Motor neuron (in vitro differentiated cells): ENCODE results near the gene AHNAK. TPM values are rescaled to one million over a fixed set of nuclear protein-coding genes. Genes with fewer than 3 reads are reported as not detected.
"Not testable (repeated sequence)": the region's sequence is repeated elsewhere in the genome, so short reads cannot be mapped to it uniquely, and the experiment has no call there.

Experiments used
- ATAC-seq, 8 experiments: fragments of 200-7000 bp; cut with Tn5 transposase; replicated peaks in 6 of 8; 2 replicates each; pipeline ENCODE4 v1.8.0; 2021; ENCODE audit warnings: mild to moderate bottlenecking in 8 of 8, moderate library complexity in 8 of 8
- H3K27ac ChIP-seq, 2 donors: fragments of 250-450 bp; sonication (Bioruptor Pico); 2 replicates each; pipeline ENCODE4 v1.9.0; 2021; ENCODE audit warnings: antibody characterized with exemption in 2 of 2, mild to moderate bottlenecking in 2 of 2, moderate library complexity in 1 of 2
- H3K4me1 ChIP-seq, 2 donors: fragments of 250-450 bp; sonication (Bioruptor Pico); replicated peaks in 1 of 2; 2 replicates each; pipeline ENCODE4 v1.6.1; 2021; ENCODE audit warnings: antibody characterized with exemption in 2 of 2, mild to moderate bottlenecking in 2 of 2, moderate library complexity in 1 of 2
- H3K4me3 ChIP-seq, 5 donors: fragments of 250-450 bp; sonication (Bioruptor Pico); 2 replicates each; pipeline ENCODE4 v1.9.0; 2021; ENCODE audit warnings: antibody characterized with exemption in 5 of 5, mild to moderate bottlenecking in 5 of 5, moderate library complexity in 4 of 5
- WGBS, 10 experiments: fragments of 450-650 bp; shearing (Covaris generic); methylation state at CpG; one replicate each; pipeline ENCODE4 v1.0.0; 2022; 5-methylcytosine and 5-hydroxymethylcytosine counted together
- in situ Hi-C, 9 experiments: fragments of 400-800 bp; cut with MboI; loops; one replicate each; pipeline ENCODE4 v1.15.0; 2021; ENCODE audit warnings: low sequenced_read_pairs in 9 of 9, low pct_unique_long_range_greater_than_20kb in 2 of 9; ENCODE audit not compliant: unreplicated experiment in 9 of 9
- total RNA-seq, 8 experiments: library from RNA; unstranded; fragments of 300-600 nt; gene quantifications; 2 replicates each; pipeline versions ENCODE4 v1.2.3 to v1.2.4, GENCODE V29; 2022

The AHNAK gene, protein sequence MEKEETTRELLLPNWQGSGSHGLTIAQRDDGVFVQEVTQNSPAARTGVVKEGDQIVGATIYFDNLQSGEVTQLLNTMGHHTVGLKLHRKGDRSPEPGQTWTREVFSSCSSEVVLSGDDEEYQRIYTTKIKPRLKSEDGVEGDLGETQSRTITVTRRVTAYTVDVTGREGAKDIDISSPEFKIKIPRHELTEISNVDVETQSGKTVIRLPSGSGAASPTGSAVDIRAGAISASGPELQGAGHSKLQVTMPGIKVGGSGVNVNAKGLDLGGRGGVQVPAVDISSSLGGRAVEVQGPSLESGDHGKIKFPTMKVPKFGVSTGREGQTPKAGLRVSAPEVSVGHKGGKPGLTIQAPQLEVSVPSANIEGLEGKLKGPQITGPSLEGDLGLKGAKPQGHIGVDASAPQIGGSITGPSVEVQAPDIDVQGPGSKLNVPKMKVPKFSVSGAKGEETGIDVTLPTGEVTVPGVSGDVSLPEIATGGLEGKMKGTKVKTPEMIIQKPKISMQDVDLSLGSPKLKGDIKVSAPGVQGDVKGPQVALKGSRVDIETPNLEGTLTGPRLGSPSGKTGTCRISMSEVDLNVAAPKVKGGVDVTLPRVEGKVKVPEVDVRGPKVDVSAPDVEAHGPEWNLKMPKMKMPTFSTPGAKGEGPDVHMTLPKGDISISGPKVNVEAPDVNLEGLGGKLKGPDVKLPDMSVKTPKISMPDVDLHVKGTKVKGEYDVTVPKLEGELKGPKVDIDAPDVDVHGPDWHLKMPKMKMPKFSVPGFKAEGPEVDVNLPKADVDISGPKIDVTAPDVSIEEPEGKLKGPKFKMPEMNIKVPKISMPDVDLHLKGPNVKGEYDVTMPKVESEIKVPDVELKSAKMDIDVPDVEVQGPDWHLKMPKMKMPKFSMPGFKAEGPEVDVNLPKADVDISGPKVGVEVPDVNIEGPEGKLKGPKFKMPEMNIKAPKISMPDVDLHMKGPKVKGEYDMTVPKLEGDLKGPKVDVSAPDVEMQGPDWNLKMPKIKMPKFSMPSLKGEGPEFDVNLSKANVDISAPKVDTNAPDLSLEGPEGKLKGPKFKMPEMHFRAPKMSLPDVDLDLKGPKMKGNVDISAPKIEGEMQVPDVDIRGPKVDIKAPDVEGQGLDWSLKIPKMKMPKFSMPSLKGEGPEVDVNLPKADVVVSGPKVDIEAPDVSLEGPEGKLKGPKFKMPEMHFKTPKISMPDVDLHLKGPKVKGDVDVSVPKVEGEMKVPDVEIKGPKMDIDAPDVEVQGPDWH (N-terminal part only)
- 10 to 100 TPM in 4 of 8 experiments, 1 to 10 TPM in 4; 1.2 to 93.7 (median 13.5) TPM for total RNA-seq

DNA sequence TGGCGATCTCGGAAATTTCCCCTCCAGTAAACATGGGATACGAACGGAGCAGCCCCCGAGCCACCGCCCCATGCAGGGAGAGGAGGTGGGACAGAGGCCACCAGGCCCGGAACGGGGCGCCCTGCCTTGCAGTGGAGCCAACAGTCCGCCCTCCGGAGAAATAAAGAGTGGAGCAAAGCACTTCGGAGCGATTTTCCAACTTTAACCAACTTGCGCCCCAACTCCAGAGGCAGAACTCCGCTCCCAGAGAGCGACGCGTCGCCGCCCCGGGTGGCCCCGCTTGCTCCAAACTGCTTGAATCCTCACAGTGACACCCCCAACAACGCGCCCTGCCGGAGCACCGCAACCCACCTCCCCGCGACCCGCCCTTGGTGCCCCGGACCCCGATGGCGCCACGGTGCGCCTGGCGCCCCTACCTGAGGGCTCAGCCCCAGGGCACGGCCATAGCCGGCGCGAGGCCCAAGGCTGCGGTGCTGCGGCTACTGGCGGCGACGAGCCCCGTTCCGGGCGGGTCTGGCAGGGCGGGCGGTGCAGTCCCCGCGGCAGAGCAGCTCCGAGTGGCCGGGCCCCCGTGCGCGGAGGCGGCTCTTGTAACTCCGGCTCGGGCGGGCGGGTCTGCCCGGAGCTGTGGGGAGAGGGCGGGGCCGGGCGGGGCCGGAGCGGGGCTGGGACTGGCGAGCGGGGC, at the start of gene AHNAK:
Gene AHNAK, minus strand, starts transcription at position 563 of the 685 bp plus-strand sequence. CDS start 10,708 bp downstream, outside the sequence.
- Histone ChIP-seq H3K4me1 (peaks cover 13 to 36% of the 10 kb centered on the region in 2 donors), H3K27ac (no peak within 1 kb of the TSS), H3K4me3 (peak within 1 kb of the TSS; percentile 19 to 57 (median 40))
- in situ Hi-C loops = loop anchor here in 1 of 9 experiments (25.0 kb wide), 1 partner anchor 109 kb away; no protein-coding TSS in a partner anchor
- ATAC-seq = peak; percentile 22 to 58 (median 47)
- WGBS, 10 experiments = 3% methylated on average over 6 of the region's 69 CpGs; no CpG with 5 or more reads in 9 of the 10 experiments

DNA sequence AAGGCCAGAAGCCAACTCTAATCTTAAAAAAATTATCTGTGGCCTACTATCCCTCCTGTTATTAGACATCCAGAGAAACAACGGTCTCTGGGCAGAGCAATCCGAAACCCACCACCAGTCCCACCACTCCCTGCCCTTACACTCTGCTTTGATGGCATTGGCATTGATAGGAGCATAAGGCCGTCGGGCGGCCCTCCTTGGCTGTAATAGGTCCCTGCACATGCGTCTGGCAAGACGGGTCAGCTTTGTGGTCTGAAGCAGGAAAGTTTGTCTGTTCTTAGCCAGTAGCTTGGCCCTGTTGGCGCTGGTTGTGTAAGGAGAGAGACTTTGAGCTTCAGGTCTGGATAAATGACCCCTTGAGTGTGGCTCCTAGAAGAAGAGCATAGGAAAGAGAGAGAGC, 48.5 kb upstream of the AHNAK start:
- ATAC-seq = no peak
- Histone ChIP-seq H3K27ac (no peak overlapping the region), H3K4me3 (no peak overlapping the region), H3K4me1 (peaks cover 25 to 34% of the 10 kb centered on the region in 2 donors)
- in situ Hi-C loops = loop anchor here in 1 of 9 experiments (25.0 kb wide), 1 partner anchor 208 kb away; no protein-coding TSS in a partner anchor
- 80 to 100% (median 100%) methylated on average over 1 to 5 of the region's 8 CpGs; no CpG with 5 or more reads in 4 of the 10 experiments for WGBS, 10 experiments

DNA sequence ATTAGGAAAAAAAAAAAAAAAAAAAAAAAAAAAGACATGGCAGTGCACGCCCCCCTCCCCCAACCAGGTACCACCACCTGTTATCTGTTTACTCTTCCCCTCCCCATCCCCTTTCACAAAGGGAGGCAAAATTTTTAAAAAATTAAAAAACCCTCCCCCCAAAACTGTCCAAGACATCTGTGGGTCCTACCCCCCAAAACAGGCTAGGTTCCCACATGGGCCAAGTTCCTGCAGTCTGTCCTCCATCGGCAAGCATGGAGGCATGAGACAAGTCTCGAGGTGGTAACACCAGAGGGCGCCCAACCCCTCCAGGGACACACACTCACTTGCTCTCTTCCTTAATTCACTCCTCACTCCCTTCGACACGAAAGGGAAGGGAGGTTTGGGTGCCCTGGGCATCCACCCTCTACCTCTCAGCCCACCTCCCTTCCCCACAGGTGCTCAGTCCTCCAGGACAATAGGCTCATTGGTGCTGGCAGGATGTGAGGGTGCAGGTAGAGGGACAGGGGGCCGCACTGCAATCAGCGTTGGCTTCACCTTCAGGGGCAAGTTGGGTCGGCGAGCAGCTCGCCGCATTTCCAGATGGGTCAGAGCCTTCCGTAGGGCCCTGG, 46.9 kb upstream of the AHNAK start:
- ATAC-seq = peak in 1 of 8 experiments; percentile 12
- WGBS, 10 experiments = 0 to 83% (median 73%) methylated on average over 2 to 5 of the region's 13 CpGs; no CpG with 5 or more reads in 6 of the 10 experiments
- H3K4me1 ChIP-seq = peaks cover 16 to 24% of the 10 kb centered on the region in 2 donors
- H3K4me3 ChIP-seq = no peak overlapping the region
- peak overlapping the region in 1 of 2 donors; percentile 11 for H3K27ac ChIP-seq
- in situ Hi-C loops = loop anchor here in 1 of 9 experiments (25.0 kb wide), 1 partner anchor 206 kb away; no protein-coding TSS in a partner anchor

DNA sequence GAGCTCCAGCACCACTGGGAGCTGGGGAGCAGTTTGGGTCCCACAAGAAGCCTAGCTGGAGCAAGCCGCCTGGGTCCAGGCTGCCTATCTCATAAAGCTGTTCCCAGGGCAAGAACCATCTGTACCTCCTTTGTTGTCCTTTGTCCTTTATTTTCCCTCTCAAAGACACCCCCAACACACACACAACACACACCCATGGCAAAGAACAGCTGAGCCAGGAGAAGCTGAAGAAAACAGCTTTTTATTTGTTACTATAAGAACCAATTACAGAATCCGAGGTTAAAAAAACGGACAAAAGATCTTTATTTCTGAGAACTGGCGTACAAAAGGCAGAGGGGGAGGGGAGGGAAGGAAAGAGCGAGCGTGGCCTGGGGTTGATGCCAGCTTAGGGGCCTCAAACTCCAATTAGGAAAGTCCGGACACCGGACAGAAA, 46.4 kb upstream of the AHNAK start:
- in situ Hi-C loops = loop anchor here in 1 of 9 experiments (25.0 kb wide), 1 partner anchor 206 kb away; no protein-coding TSS in a partner anchor
- ATAC-seq = no peak
- Histone ChIP-seq H3K4me1 (peaks cover 16 to 23% of the 10 kb centered on the region in 2 donors), H3K4me3 (no peak overlapping the region), H3K27ac (peak overlapping the region; percentile 91 to 93)
- 30 to 100% (median 86%) methylated on average over 2 to 5 of the region's 8 CpGs; no CpG with 5 or more reads in 5 of the 10 experiments for WGBS, 10 experiments

DNA sequence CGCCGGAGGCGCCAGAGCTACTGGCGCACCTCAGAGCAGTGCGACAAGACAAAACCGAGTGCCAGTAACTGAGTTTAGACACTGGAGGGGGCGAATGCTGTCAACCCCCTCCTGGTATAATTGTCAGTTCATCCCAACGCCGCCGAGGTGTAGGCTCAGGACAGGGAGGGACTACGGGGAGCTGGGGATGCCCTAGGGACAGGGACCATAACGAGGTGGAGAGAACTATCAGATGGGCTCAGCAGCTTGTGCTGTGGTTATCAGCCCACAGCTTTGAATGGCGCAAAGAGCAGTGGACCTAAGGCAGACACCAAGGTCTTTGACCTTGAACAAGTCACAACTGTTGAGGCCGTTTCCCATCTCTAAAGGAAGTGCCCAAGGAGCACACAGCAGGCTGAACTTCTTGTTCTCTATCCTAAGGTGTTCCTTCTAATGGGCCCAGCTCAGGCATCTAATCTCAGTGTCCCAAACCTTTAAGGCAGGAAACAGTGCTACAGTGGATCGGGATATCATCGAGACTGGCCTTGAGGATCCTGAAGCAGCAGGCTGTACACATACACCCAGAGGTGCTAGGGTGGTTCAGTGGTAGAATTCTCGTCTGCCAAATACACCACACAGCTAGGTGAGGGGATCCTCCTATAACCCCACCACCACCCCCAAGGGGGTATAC, 45.7 kb upstream of the AHNAK start:
- no peak for ATAC-seq
- peak overlapping the region; percentile 40 to 87 (median 80) for H3K4me3 ChIP-seq
- H3K27ac ChIP-seq = peak overlapping the region; percentile 91 to 93
- peaks cover 16 to 23% of the 10 kb centered on the region in 2 donors for H3K4me1 ChIP-seq
- in situ Hi-C loops = loop anchor here in 1 of 9 experiments (25.0 kb wide), 1 partner anchor 205 kb away; no protein-coding TSS in a partner anchor
- WGBS, 10 experiments = 0 to 43% (median 12%) methylated on average over 1 to 10 of the region's 17 CpGs; no CpG with 5 or more reads in 2 of the 10 experiments

DNA sequence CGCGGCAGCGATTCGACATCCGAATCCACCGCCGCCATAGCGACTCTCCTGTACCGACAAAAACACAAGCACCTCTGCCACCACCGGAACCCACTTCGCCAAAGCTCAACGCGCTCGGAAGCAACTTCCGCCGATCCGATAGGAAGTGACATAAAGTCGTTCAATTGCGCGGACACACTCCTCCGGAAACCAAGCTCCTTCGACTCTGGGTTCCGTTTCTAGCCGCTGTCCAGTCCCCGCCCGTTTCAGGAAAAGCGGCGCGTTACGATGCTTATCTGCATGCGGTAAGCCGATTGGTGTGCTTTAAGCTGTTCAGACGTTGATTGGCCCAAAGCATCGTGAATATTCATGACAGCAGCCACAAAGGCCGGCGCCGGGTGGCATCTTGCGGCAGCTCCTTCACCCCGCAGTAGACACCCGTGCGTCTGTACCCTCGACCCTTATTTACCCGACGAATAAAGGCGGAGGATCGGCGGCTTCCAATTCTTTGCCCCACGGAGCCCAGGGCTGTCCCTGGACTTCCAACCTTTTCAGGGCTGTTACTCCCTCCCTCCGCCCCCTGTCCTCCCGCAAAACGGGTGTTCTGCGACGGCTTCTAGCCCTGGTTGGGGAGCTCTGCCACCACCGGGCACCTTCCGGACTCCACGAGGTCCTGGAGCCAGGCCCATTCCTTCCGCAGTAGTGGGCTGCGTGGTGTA, 45.0 kb upstream of the AHNAK start, which contains the start of gene TUT1:
Gene TUT1, minus strand, starts transcription at position 76 of the 698 bp plus-strand sequence. Its CDS starts 38 bp downstream, at position 38.
- WGBS, 10 experiments = 0 to 7% (median 0%) methylated on average over 3 to 18 of the region's 58 CpGs; no CpG with 5 or more reads in 3 of the 10 experiments
- peaks cover 16 to 23% of the 10 kb centered on the region in 2 donors for H3K4me1 ChIP-seq
- peak within 1 kb of the TSS; percentile 93 to 95 for H3K27ac ChIP-seq
- ATAC-seq = peak; percentile 87 to 93 (median 92)
- peak within 1 kb of the TSS; percentile 60 to 87 (median 80) for H3K4me3 ChIP-seq
- in situ Hi-C loops = loop anchor here in 1 of 9 experiments (25.0 kb wide), 1 partner anchor 204 kb away; no protein-coding TSS in a partner anchor

DNA sequence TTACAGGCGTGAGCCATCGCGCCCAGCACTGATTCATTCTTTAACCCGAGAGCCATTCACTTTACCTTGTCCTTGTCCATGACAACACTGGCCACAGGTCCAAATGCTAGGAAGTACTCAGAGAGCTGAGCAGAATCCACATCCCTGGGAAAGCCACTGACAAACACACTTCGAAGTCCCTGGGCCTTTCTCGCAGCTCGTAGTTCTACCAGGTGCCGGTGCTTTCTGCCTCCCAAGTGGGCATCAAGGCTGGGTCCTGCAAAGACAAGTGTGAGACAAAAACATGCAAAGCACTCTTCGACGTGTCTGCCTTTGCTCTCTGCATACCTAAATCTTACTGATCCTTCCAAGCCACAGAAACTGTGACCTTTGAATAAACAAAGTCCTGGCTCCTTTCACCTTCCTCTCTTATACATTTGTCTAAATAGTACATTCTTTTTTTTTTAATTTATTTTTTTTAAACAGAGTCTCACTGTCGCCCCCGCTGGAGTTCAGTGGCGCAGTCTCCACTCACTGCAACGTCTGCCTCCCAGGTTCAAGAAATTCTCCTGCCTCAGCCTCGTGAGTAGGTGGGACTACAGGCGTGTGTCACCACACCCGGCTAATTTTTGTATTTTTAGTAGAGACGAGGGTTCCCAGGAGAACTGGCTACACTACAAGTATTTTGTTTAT, 42.5 kb upstream of the AHNAK start:
- in situ Hi-C loops = loop anchor here in 1 of 9 experiments (25.0 kb wide), 1 partner anchor 202 kb away; no protein-coding TSS in a partner anchor
- 12 to 89% (median 65%) methylated on average over 1 to 12 of the region's 18 CpGs for WGBS, 10 experiments

DNA sequence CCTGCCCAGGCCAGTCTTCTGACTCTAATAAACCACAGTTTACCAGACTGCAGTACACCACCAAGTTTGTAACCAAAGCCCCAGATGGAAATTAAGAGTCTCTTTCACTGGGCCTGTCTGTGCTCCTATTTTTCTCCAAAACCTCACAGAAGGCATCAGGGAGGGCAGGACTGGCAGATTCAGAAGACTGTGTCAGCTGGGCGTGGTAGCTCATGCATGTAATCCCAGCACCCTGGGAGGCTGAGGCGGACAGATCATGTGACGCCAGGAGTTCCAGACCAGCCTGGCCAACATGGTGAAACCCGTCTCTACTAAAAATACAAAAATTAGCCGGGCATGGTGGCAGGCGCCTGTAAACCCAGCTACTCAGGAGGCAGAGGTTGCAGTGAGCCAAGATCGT, 38.8 kb upstream of the AHNAK start:
- not testable (repeated sequence) for H3K4me1 ChIP-seq, H3K4me3 ChIP-seq, H3K27ac ChIP-seq
- 80% methylated on average over 5 of the region's 7 CpGs; no CpG with 5 or more reads in 9 of the 10 experiments for WGBS, 10 experiments
- ATAC-seq = peak in 3 of 8 experiments; percentile 30 to 68 (median 65)
- in situ Hi-C loops = loop anchor here in 1 of 9 experiments (25.0 kb wide), 1 partner anchor 198 kb away; no protein-coding TSS in a partner anchor

More for the DNA sequence above, 42.5 kb upstream of the AHNAK start:
- H3K4me1 ChIP-seq = peaks cover 16 to 23% of the 10 kb centered on the region in 2 donors
- H3K4me3 ChIP-seq = no peak overlapping the region
- H3K27ac ChIP-seq = no peak overlapping the region
- no peak for ATAC-seq

DNA sequence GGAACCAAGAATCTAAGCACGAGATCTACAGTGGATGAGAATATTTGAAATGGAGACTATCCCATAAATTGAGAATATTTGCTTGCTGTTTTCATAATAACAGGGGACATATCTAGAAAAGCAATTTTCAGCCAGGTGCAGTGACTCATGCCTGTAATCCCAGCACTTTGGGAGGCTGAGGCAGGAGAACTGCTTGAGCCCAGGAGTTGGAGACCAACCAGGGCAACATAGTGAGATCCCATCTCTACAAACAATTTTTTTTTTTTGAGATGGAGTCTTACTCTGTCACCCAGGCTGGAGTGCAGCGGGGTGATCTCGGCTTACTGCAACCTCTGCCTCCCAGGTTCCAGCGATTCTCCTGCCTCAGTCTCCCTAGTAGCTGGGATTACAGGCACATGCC, 35.1 kb upstream of the AHNAK start:
- WGBS, 10 experiments = 95 to 100% (median 100%) methylated on average over 1 to 4 of the region's 4 CpGs; no CpG with 5 or more reads in 5 of the 10 experiments
- ATAC-seq, H3K4me1 ChIP-seq, H3K4me3 ChIP-seq, H3K27ac ChIP-seq: not testable (repeated sequence)
- in situ Hi-C loops = loop anchor here in 1 of 9 experiments (25.0 kb wide), 1 partner anchor 194 kb away; no protein-coding TSS in a partner anchor
